Cerebellar cortex (tissue), 1 donor: Measurements from ENCODE around the gene ALDH8A1.
A peak's percentile ranks its signal among the peaks of the same experiment; 100 is the strongest.

Source experiments
- DNase-seq: peaks from one replicate; pipeline ENCODE4 v3.0.0-alpha.2; 2015; ENCODE audit warnings: low spot score

Gene ALDH8A1

GRCh38 chr6:134949927-134950326 is at the start of gene ALDH8A1:
Gene ALDH8A1, minus strand, starts transcription at chr6:134950101. Its CDS starts 48 bp downstream, at chr6:134950053.
- DNase-seq = no peak

DNA sequence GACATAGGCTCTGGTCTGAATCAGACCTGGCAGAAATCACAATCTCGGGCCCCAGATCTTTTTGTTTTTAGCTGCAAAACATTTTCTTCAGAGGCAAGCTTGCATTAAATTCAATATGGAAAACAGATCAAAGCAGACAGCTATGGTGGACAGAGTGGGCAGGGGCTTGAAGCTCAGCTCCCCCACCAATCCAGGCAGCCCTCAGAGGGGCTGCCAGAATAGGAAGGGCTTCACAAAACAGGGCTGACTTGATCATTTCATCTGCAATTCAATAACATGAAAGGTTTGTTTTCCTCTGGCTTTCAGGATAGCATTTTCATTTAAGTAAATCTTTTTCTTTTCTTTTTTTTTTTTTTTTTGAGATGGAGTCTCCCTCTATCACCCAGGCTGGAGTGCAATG is 49.2 kb upstream of the ALDH8A1 start:
- no peak for DNase-seq

DNA sequence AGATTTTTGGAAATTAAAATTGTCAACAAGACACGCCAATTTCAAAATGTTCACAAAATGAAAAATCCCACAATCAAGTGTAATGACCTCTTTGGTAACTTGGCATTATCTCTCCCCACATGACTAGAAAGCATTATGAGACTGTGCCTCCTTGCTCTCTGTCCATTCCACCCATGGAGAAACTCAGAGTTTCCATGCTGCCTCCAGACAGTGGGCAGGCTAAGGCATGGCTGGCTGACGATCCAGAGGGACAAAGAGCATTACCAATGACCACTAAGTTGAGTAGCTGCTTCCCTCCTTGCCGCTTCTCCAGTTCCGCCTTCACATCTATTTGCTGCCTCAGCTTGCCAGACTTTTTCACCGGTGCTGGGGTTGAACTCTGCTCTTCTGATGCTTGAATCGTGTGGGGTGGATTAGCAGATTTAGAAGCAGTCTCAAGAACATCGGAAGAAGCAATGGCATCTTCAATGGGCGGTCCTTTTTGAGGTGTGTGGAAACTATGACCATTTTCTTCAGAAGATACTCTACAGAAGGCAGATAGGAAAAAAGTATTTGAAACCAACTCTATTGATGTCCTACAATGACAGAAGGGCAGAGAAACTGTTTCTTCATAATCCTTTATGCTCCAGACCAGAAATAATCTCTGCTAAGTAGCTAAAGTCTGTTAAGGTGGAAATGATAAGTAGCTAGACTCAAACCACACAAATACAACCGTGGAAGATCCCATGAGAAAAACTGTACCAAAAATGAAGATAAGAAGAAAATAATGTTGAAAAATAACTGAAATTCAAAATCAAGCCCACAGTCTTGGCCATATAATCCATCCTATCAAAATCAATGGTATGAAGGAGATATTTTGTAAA is 47.5 kb upstream of the ALDH8A1 start:
- no peak for DNase-seq

GRCh38 chr6:134995536-134995935 is 45.6 kb upstream of the ALDH8A1 start:
- peak; percentile 12 for DNase-seq

- no peak for DNase-seq
Observed at GRCh38 chr6:134994431-134994830, 44.5 kb upstream of the ALDH8A1 start.

DNA sequence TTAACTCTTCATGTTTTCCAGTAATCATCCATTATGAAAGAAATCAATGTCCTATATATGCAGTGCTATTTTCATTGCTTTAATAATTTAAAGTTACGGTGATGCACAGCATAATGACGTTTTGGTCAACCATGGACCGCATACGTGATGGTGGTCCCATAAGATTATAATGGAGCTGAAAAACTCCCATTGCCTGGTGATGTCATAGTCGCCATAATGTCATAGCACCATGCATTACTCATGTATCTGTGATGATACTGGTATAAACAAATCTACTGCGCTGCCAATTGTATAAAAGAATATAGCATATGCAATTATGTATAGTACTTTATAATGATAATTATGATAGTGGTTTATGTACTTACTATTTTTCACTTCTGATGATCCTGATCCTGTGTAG is 42.3 kb upstream of the ALDH8A1 start:
- DNase-seq = no peak

DNA sequence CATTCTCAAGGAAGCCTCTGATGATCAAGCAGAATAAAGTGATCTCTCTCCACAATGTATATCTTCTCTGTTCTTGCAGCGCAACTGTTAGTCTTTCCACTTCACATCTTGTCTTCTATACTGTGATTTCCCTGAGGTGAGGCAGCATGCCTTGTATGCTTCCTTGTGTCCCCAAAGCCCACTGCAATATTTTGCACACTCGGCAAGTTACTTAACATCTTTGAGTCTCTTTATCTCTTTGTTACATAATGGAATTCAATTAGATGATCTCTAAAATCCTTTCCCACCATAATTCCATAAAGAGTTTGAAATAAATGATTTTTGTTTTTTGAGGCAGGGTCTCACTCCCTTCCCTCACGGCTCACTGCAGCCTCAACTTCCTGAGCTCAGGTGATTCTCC is 40.4 kb upstream of the ALDH8A1 start:
- DNase-seq = no peak

- no peak for DNase-seq
Observed at GRCh38 chr6:134984821-134985220, 34.9 kb upstream of the ALDH8A1 start.

DNA sequence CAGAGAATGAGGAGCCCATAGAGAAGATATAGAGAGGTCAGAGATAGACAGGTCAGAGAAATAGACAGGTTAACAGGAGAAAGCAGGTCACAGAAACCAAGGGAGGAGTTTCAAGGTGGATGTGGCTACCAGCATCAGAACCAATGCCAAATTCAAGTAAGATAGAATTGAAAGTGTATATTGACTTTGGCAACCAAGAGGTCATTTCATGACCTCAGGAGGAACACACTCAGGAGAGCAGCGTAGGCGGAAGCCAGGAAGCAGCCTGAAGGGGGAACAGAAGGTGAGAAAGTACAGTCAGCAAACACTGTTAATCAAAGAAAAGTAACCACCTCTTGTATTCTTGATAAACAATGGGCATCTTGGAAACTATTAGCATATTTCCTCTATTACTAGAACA is 33.9 kb upstream of the ALDH8A1 start:
- no peak for DNase-seq

DNA sequence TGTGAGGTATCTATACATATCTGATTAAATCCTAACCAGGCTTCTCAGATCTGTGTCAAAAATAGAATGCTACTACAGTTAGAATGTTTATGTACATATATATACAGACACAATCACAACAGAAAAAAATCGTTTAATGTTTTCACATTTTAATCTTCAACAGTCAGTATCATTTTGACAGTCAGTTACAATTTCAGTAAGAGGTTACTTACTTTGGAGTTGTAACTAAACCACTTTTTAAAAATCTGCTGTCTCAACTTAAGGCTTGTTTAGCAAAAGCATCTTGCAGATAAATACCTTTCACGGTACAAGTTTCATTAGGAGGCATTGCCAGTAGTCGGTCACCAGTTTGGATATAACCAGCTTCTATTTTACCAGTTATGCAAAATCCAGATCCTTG is 32.3 kb upstream of the ALDH8A1 start:
- DNase-seq = no peak

DNA sequence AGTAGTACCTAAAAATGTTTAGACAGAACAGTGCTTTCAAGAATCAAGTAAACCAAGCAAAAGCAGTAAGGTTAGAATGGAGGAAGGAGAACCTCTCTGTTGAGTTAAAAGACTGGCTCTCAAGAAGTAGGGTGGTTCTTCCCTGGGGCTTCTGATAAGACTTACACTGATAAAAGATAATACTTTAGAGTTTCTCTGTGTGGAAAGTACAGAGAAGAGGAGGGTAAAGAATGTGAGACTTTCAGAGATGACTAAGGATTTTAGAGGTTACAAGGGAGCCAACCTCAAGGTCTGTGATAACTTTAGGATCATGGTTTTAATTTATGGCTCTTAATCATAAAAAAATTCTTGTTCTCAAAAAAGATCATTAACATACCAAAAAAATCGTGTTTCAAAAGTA is 30.9 kb upstream of the ALDH8A1 start:
- no peak for DNase-seq

DNA sequence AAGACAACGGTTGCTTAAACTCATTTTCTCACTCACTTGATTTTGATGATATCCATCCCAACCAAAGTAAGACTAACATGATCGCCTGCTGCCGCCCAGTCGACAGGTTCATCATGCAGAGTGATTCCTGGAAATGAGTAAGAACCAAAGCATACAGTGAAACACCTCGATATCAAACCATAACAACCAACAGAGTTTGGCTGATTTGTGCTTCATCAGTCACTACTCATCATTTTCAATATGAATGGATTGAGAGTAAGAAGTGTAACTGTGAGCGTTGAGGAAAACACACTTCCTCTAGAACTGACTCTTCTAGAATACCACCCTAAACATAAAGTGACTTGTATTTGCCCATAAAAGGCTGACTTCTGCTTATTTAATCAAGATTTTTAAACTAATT is 29.2 kb upstream of the ALDH8A1 start:
- no peak for DNase-seq

GRCh38 chr6:134974370-134974769 is 24.5 kb upstream of the ALDH8A1 start:
- DNase-seq = no peak

- no peak for DNase-seq
Observed at GRCh38 chr6:134967711-134968110, 17.8 kb upstream of the ALDH8A1 start.

DNA sequence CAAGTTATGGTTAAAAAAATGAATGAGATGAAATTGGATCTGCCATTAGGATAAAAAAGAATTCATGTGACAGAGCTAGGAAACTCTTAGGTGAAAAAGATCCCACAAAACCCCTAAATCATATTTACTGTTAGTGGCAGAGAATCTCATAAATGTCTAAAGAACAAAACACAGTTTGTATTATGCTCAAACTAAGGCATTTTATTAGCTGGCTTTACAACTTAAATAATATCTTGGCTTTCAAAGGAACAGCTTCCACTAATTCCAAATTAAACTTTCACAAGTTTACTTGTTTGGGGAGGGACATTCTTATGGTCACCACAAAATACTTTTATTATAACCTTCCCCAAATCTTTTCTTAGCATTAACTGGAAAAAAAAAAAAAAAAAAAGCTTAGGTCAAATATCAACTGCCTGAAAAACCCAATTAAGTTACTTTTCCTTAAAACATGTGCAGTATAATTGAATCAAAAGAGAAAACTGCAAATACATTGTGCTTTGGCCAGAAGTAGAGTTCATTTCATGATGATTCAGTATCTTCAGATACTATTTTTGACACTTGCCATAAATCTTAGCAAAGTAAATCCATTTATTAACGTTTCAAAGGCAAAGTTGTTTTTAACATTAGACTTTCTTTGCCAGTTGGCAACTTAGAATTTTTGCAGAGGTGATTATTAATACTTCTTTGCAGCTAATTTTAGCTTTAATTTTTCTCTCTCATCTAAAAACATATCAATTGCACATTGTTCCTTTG is 14.7 kb upstream of the ALDH8A1 start:
- no peak for DNase-seq

GRCh38 chr6:134962421-134962820 is 12.5 kb upstream of the ALDH8A1 start:
- DNase-seq = no peak

DNA sequence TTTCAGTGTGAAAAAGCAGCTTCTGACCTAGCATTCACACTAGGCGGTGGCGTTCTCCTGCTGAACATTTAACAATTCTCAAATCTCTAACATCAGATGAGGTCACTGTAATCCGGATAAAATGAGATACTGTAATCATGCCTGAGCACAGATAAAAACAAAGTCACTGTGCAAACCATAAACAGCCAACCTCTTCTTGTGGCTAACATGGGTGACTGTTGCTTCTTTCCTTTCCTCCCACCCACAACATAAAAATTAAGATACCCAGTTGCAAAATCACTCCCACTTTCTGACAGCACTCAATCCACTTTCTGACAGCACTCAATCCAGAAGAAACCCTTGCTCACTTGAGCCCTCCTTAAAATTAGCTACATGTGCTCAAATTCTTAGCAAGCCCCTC is 11.5 kb upstream of the ALDH8A1 start:
- no peak for DNase-seq

- no peak for DNase-seq
Observed at GRCh38 chr6:134959603-134960002, 9.7 kb upstream of the ALDH8A1 start.

DNA sequence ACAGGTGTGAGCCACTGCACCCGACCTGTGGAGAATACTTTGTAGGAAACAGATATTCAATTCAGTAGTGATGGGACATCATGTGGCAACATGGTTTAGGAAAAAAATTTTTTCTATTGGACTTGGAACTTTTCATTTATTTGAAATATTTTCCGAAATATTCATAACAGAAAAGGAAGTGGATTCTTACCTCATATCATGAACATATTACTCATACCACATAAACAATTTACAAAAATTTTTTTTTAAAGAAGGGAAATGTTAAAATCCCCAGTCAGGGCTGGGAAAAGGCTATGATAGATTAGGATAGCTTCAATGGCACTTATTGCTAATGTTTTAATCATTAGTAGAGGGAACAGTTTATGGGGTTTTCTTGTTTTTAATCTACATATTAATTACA is 6.8 kb upstream of the ALDH8A1 start:
- DNase-seq = no peak

- DNase-seq = no peak
Observed at GRCh38 chr6:134956032-134956431, 6.1 kb upstream of the ALDH8A1 start.

DNA sequence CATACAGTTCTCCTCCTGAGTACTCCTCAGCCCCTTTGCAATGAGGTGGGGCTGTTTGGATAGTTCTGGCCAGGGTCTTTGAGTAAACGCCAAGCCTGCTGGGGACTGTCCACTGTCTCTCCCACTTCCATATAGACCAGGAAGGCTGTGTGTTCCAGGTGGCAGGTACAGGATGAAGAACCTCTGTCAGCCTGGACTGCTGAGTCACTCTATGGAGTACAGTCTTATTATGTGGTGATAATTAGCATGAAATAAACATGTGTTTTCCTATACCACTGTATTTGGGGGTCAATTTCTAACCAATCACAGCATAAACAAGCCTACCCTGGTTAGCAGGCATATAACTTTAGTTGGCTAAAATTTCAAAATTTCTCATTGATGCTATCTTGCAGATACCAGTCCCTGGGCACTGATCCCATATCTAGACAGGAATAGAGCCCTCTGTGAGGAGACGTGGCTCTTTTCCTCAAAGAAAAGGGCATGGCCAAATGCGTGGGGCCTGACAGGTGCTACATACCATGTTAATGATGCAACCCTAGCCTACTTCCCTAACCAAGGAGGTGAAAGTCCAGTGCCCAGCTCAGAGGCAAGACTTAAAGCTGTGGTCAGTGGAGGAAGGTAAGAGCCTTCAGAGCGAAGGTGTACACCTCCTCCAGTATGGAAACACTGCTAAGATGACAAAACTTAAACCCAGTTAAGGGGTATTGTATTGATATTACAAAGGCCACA is 4.5 kb upstream of the ALDH8A1 start:
- DNase-seq = no peak

GRCh38 chr6:134951494-134952263 is 1.8 kb upstream of the ALDH8A1 start:
- no peak for DNase-seq
